GM12878 (cell line): ENCODE data around the gene ARL5A. TPM values are rescaled to one million over a fixed set of nuclear protein-coding genes. Genes with fewer than 3 reads are reported as not detected.
A peak's percentile ranks its signal among the peaks of the same experiment; 100 is the strongest.

ENCODE experiments used
- ATAC-seq: fragments of 200-7000 bp; cut with Tn5 transposase; 3 replicates; pipeline ENCODE4 v1.9.1; 2020; ENCODE audit warnings: mild to moderate bottlenecking, moderate library complexity
- BruUV-seq: library from RNA; stranded (reverse); fragments of 400-500 nt; replicated peaks from 2 replicates; lab custom pipeline; 2021; lab: Mats Ljungman, UMichigan
- CTCF ChIA-PET: fragments of 300-600 bp; sonication (Branson Sonifier 250); formaldehyde crosslinking; extraction: SDS; loops from one replicate; lab custom pipeline; 2021; ENCODE audit warnings: inconsistent platforms; lab: Yijun Ruan, JAX
- POLR2A ChIA-PET: fragments of 350-600 bp; formaldehyde crosslinking; extraction: SDS; loops from one replicate; lab custom pipeline; 2021; ENCODE audit warnings: inconsistent platforms; lab: Charles Lee
- RAD21 ChIA-PET: fragments of 300-600 bp; sonication (Branson Sonifier 250); formaldehyde crosslinking; loops from one replicate; lab custom pipeline; 2023; ENCODE audit warnings: antibody characterized with exemption; ENCODE audit not compliant: unreplicated experiment; lab: Charles Lee
- SMC1A ChIA-PET: fragments of 300-600 bp; sonication (Branson Sonifier 250); formaldehyde crosslinking; loops from one replicate; lab custom pipeline; 2023; ENCODE audit not compliant: unreplicated experiment, uncharacterized antibody; lab: Charles Lee
- DNase-seq: peaks from one replicate; pipeline ENCODE4 v3.0.0-alpha.2; 2011; ENCODE audit warnings: low read depth, low spot score
- FAIRE-seq: peaks from 3 replicates; lab custom pipeline; 2011; peaks lifted over from hg19 to GRCh38; lab: Jason Lieb, UNC
- H2AFZ ChIP-seq: 2 replicates; pipeline ENCODE4 v1.6.0; 2011; ENCODE audit warnings: low read depth, low read length, control low read depth; ENCODE audit not compliant: control insufficient read depth
- H3K27ac ChIP-seq: 2 replicates; pipeline ENCODE4 v1.5.1; 2011; ENCODE audit warnings: control low read depth; ENCODE audit not compliant: control insufficient read depth, insufficient read depth
- H3K27me3 ChIP-seq, 2 experiments: replicated peaks in 1 of 2; 2 replicates each; pipeline versions ENCODE4 v1.6.0 to v1.6.1; 2011; ENCODE audit warnings: low read length in 1 of 2; ENCODE audit not compliant: control insufficient read depth in 2 of 2, insufficient read depth in 2 of 2
- H3K36me3 ChIP-seq, 2 experiments: 2 replicates each; pipeline ENCODE4 v1.5.1; 2011; ENCODE audit warnings: low read length in 1 of 2; ENCODE audit not compliant: control insufficient read depth in 2 of 2, insufficient read depth in 2 of 2
- H3K4me1 ChIP-seq: 2 replicates; pipeline ENCODE4 v1.6.1; 2011; ENCODE audit warnings: mild to moderate bottlenecking, low read length, moderate library complexity, mixed read lengths; ENCODE audit not compliant: control insufficient read depth, insufficient read depth
- H3K4me2 ChIP-seq: 2 replicates; pipeline ENCODE4 v1.6.0; 2011; ENCODE audit warnings: control low read depth; ENCODE audit not compliant: control insufficient read depth, insufficient read depth
- H3K4me3 ChIP-seq: fragments of 200-600 bp; sonication (generic); 2 replicates; pipeline ENCODE4 v1.5.1; 2016
- H3K79me2 ChIP-seq: 2 replicates; pipeline ENCODE4 v1.6.0; 2011; ENCODE audit warnings: low read length; ENCODE audit not compliant: control insufficient read depth, insufficient read depth
- H3K9ac ChIP-seq: 2 replicates; pipeline ENCODE4 v1.8.0; 2011; ENCODE audit warnings: low read length, control low read depth, mixed read lengths; ENCODE audit not compliant: control insufficient read depth, insufficient read depth
- H3K9me3 ChIP-seq: replicated peaks from 3 replicates; pipeline ENCODE4 v1.5.1; 2011; ENCODE audit warnings: mild to moderate bottlenecking, low read length; ENCODE audit not compliant: control insufficient read depth, insufficient read depth
- H4K20me1 ChIP-seq: 2 replicates; pipeline ENCODE4 v1.6.0; 2011; ENCODE audit not compliant: control insufficient read depth, insufficient read depth
- CREB1 ChIP-seq: IDR thresholded peaks from 2 replicates; pipeline ENCODE4 v1.6.1; 2012; ENCODE audit warnings: low read depth, mild to moderate bottlenecking, inconsistent platforms
- IRF5 ChIP-seq: fragments of 450-650 bp; IDR thresholded peaks from 2 replicates; pipeline ENCODE4 v1.6.1; 2017; ENCODE audit warnings: borderline replicate concordance
- MXI1 ChIP-seq: fragments of 150-350 bp; IDR thresholded peaks from 2 replicates; pipeline ENCODE4 v1.6.1; 2011; ENCODE audit warnings: low read depth, mild to moderate bottlenecking, inconsistent platforms, low read length, improper control_type of control experiment
- NR2C2 ChIP-seq: IDR thresholded peaks from 2 replicates; pipeline ENCODE4 v1.6.1; 2011; ENCODE audit warnings: borderline replicate concordance, low read depth; ENCODE audit not compliant: control insufficient read depth, insufficient read length
- PAX5 ChIP-seq: IDR thresholded peaks from 2 replicates; pipeline ENCODE4 v1.6.1; 2011; ENCODE audit warnings: low read depth, low read length, borderline replicate concordance
- SMARCA5 ChIP-seq: fragments of 450-650 bp; IDR thresholded peaks from 2 replicates; pipeline ENCODE4 v1.6.1; 2017; ENCODE audit warnings: mild to moderate bottlenecking
- WGBS: methylation state at CpG from one replicate; pipeline ENCODE4 v1.1.6; 2016; ENCODE audit warnings: low lambda C conversion rate; ENCODE audit not compliant: insufficient replicate concordance, insufficient coverage; ENCODE audit errors: missing lambda C conversion rate; 5-methylcytosine and 5-hydroxymethylcytosine counted together
- in situ Hi-C: fragments of 300-500 bp; cut with MboI; formaldehyde crosslinking; loops from 9 replicates; pipeline ENCODE4 v1.14.3; 2018; ENCODE audit warnings: mixed read lengths
- intact Hi-C: fragments of 100-400 bp; cut with micrococcal nuclease; formaldehyde crosslinking; loops from one replicate; pipeline ENCODE4 v1.14.2; 2022; ENCODE audit not compliant: unreplicated experiment
- polyA plus RNA-seq, 11 experiments: library from polyadenylated mRNA; depleted of rRNA in 4 of 11; unstranded in 6 of 11; stranded (reverse) in 5 of 11; fragments of >200 nt; fragmentation: Nextera tagmentation in 4 of 11; fragmentation: Illumina TruSeq in 1 of 11; extraction: Ambion mirVana in 4 of 11; extraction: Trizol in 1 of 11; gene quantifications; 1 replicate in 1 of 11; 2 replicates in 10 of 11; pipeline versions ENCODE4 v1.2.1 to v1.2.3, GENCODE V29; 2011 to 2016; ENCODE audit warnings: inconsistent platforms in 2 of 11, missing spikeins in 2 of 11, low read depth in 1 of 11
- total RNA-seq, 4 experiments: library from RNA; depleted of rRNA in 3 of 4; stranded (reverse); fragments of >200 nt in 3 of 4; fragmentation: Illumina TruSeq in 1 of 4; extraction: Trizol in 1 of 4; gene quantifications; 2 replicates each; pipeline versions ENCODE4 v1.2.1 to v1.2.3, GENCODE V29; 2013 to 2021
- TF ChIP-seq, protein P1 (sequence below): fragments of 450-650 bp; IDR thresholded peaks from 2 replicates; pipeline ENCODE4 v1.6.1; 2017; ENCODE audit warnings: mild to moderate bottlenecking

Gene ARL5A
- total and polyA plus RNA-seq, 10 of the 15 experiments (the other 5 are each of a cell fraction or from before 2014, with no cell fraction given): 9.4 to 52.9 (median 32.0) TPM

- Histone ChIP-seq H3K79me2 (no peaks in the 10 kb centered on the region), H3K27me3 (no peaks in the 10 kb centered on the region), H3K9me3 (no peaks in the 10 kb centered on the region), H3K27ac (no peak overlapping the region), H3K4me1 (peaks cover 15% of the 10 kb centered on the region), H3K9ac (no peak overlapping the region), H3K4me2 (no peak overlapping the region), H4K20me1 (no peaks in the 10 kb centered on the region), H2AFZ (no peak overlapping the region), H3K4me3 (no peak overlapping the region)
- ChIA-PET RAD21 (no interaction called here), POLR2A (no interaction called here), SMC1A (no interaction called here), CTCF (no interaction called here)
- 47% methylated on average over 6 of the region's 6 CpGs for WGBS
- intact Hi-C loops: no loop called here
- ATAC-seq: no peak
- no peak for DNase-seq
- no peak for TF ChIP-seq MXI1
- TF ChIP-seq SMARCA5: no peak
- no peak for TF ChIP-seq IRF5
- TF ChIP-seq, protein P1, sequence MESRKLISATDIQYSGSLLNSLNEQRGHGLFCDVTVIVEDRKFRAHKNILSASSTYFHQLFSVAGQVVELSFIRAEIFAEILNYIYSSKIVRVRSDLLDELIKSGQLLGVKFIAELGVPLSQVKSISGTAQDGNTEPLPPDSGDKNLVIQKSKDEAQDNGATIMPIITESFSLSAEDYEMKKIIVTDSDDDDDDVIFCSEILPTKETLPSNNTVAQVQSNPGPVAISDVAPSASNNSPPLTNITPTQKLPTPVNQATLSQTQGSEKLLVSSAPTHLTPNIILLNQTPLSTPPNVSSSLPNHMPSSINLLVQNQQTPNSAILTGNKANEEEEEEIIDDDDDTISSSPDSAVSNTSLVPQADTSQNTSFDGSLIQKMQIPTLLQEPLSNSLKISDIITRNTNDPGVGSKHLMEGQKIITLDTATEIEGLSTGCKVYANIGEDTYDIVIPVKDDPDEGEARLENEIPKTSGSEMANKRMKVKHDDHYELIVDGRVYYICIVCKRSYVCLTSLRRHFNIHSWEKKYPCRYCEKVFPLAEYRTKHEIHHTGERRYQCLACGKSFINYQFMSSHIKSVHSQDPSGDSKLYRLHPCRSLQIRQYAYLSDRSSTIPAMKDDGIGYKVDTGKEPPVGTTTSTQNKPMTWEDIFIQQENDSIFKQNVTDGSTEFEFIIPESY: no peak
- TF ChIP-seq PAX5: 0 out of 2 replicates have a peak, but pooled peaks have one; percentile 27
- TF ChIP-seq CREB1: no peak
- TF ChIP-seq NR2C2: no peak
- TF ChIP-seq, all 136 proteins: peak for 1
- in situ Hi-C loops: no loop called here
- no peak for FAIRE-seq
- BruUV-seq: no TSS peak
- H3K36me3 ChIP-seq: 0 out of 4 replicates have a peak, but pooled peaks cover 0 to 2% of the 10 kb centered on the region in 2 experiments
These were observed 53.0 kb downstream of the ARL5A start for GRCh38 chr2:151775057-151775740.
